MV-4-11 (cell line): ENCODE measurements around the gene STAB2.

Source experiments
- DNase-seq: peaks from one replicate; lab custom pipeline; 2025; lab: John Stamatoyannopoulos, UW

The STAB2 gene

GRCh38 chr12:103586791-103587370 lies at the start of gene STAB2:
Gene STAB2 (plus strand): TSS chr12:103587273. CDS start chr12:103587477, 204 bp downstream.
- DNase-seq, result no peak

GRCh38 chr12:103538397-103538796 lies 48.7 kb upstream of the STAB2 start:
- DNase-seq, result no peak

- no peak for DNase-seq
Measured at GRCh38 chr12:103540319-103540718, 46.8 kb upstream of the STAB2 start.

- no peak for DNase-seq
Measured at GRCh38 chr12:103542078-103542477, 45.0 kb upstream of the STAB2 start.

GRCh38 chr12:103546959-103547358 lies 40.1 kb upstream of the STAB2 start:
- no peak for DNase-seq

GRCh38 chr12:103547376-103547775 lies 39.7 kb upstream of the STAB2 start:
- no peak for DNase-seq

- DNase-seq, result no peak
Measured at GRCh38 chr12:103547929-103548328, 39.1 kb upstream of the STAB2 start.

- peak; percentile 42 for DNase-seq
Measured at GRCh38 chr12:103548622-103549601, 38.2 kb upstream of the STAB2 start.

GRCh38 chr12:103556890-103557627 lies 30.0 kb upstream of the STAB2 start:
- no peak for DNase-seq

GRCh38 chr12:103557628-103558010 lies 29.5 kb upstream of the STAB2 start:
- no peak for DNase-seq

GRCh38 chr12:103558879-103559278 lies 28.2 kb upstream of the STAB2 start:
- no peak for DNase-seq

GRCh38 chr12:103560604-103561101 lies 26.4 kb upstream of the STAB2 start:
- DNase-seq, result no peak

- no peak for DNase-seq
Measured at GRCh38 chr12:103561174-103561573, 25.9 kb upstream of the STAB2 start.

- no peak for DNase-seq
Measured at GRCh38 chr12:103566398-103566797, 20.7 kb upstream of the STAB2 start.

- DNase-seq, result no peak
Measured at GRCh38 chr12:103569278-103569677, 17.8 kb upstream of the STAB2 start.

GRCh38 chr12:103571286-103571685 lies 15.8 kb upstream of the STAB2 start:
- no peak for DNase-seq

GRCh38 chr12:103572312-103573045 lies 14.6 kb upstream of the STAB2 start:
- DNase-seq, result no peak

GRCh38 chr12:103573185-103573584 lies 13.9 kb upstream of the STAB2 start:
- no peak for DNase-seq

GRCh38 chr12:103578926-103579325 lies 8.1 kb upstream of the STAB2 start:
- no peak for DNase-seq

GRCh38 chr12:103580026-103580425 lies 7.0 kb upstream of the STAB2 start:
- no peak for DNase-seq

GRCh38 chr12:103583008-103583407 lies 4.1 kb upstream of the STAB2 start:
- no peak for DNase-seq

- no peak for DNase-seq
Measured at GRCh38 chr12:103586132-103586531, 941 bp upstream of the STAB2 start.
